RKO (cell line): ENCODE results near the gene GSN.

Experiments used
- DNase-seq: peaks from one replicate; pipeline ENCODE4 v3.0.0-alpha.2; 2016; ENCODE audit warnings: low spot score

GSN gene

DNA sequence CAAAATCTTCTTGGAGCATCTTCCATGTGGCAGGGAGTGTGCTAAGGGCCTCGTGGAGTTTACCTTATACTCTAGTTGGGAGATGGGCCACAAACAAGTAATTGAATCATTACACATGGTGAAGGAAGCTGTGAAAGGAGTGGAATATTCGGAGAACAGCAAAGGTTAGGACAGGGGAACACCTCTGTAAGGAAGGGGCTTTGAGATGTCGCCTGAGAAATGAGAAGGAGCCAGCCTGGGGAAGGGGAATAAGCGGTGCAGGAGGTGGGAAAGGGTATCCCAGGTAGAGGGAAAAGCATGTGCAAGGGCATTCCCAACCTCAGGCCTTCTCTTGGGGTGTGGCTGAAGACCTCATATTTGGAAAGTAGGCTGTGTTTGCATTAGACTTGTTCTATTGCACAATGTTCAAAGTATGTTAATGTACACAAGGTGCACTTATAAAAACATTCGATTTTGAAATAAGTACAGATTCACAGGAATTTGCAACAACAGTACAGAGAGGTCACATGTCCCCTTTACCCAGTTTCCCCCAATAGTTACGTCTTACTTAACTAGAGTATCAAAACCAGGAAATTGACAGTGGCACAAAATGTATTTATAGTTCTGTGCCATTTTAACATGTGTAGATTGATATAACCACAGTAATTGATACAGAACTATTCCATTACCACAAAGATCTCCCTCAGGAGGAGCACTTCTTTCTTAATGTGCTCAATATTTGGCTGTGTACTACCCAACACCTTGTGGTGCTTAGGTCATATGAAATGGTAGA lies 104.5 kb downstream of the GSN start:
- DNase-seq: no peak

DNA sequence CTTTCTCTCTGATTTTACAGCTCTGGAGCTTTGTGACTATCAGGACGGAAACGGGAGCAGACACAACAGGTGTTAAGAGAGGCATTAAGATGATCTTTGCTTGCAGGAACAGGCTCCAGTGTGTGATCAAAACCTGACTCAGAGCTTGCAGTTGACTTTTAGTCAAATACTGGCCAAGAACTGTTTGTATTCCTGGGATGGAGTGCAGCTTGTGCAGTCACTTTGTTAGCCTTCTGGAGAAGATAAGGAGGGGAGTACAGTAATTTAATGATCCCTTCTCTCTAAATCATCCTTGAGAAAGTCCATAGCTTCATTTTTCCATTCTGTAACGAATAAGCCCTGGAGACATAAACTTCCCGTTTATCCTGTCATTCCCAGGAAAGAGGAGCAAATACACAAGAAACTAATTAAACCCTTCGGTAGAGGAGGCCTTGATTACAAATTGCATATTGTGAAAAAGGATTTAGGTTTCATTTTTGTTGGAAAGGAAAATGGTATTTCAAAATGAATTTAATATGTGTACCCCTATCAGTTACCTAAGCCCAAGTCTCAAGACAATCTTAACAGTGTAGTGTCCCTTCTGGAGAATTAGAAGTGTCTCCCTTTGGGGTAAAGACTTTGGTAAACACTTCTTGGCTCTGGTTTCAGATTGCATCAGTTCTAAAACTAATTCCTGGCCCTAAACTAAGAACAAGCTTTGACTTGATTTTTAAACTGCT lies 105.2 kb downstream of the GSN start:
- DNase-seq: peak; percentile 17

DNA sequence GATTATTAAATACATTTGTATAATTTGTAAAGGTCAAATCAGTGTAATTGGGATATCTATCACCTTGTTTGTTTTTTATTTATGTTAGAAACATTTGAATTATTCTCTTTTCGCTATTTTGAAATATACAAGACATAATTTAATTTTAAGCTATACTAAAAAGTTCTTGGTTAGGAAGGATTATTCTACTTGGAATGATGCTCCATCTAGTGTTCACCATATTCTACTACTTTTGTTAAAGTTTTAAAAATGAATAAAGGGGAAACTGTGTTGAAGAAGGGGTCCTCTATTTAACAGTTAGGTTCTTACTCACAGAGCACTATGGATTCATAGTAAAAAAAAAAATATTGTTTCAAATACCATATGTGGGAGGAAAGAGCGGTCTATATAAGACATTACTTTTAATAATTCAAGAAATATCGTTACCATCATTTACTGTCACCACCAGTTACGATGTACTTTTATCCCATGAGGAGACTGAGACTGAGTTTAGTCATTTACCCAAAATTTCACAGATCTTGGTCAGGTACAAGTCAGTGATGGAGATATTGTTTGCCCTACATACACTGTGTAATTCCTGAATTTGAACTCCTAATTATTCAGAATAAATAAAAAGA lies 108.4 kb downstream of the GSN start:
- peak; percentile 38 for DNase-seq

DNA sequence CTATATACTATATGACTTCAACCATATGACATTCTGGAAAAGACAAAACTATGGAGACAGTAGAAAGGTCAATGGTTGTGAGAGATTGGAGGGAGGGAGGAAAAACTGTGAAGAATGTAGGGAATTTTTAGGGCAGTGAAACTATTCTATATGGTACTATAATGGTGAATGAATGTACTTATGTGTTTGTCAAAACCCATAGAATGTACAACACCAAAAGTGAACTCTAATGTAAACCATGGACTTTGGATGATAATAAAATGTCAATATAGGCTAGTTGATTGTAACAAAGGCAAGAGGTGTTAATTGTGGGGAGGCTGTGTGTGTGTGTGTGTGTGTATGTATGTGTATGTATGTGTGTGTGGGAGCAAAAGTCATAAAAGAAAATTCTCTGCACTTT lies 112.9 kb downstream of the GSN start:
- DNase-seq: no peak
